GM19328 (cell line): ENCODE measurements around the gene PITPNM3.

Source experiments
- ATAC-seq: cut with Tn5 transposase; IDR thresholded peaks from one replicate; pipeline ENCODE4 v1.9.1; 2021; ENCODE audit warnings: mild to moderate bottlenecking, moderate library complexity; ENCODE audit not compliant: unreplicated experiment

Gene PITPNM3

DNA sequence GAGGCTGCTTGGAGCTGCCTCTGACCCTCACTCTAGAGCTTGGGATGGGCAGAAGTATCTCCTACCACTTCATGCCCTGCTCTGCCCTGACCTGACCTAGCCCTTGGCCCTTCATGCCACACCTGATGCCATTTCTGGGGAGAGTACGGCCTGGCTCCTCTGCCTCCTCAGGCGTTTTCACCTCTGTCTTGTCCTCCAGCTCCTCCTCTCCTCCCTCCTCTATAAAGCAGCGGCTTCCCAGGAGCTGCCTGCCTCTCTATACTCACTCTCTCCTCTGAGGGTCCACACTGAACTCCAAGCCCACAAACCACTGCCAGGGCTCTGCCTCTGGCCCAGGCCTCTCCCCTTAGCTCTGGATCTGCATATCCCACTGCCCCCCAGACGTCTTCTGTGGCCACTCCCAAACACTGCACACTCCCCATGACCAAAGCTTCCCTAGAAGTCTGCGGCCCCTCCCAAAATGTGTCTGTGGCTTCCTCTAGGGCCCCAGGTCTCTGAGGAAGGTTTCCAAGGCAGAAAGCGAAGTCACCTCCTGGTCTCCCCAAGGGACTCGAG, 52.6 kb downstream of the PITPNM3 start:
- ATAC-seq: no peak

DNA sequence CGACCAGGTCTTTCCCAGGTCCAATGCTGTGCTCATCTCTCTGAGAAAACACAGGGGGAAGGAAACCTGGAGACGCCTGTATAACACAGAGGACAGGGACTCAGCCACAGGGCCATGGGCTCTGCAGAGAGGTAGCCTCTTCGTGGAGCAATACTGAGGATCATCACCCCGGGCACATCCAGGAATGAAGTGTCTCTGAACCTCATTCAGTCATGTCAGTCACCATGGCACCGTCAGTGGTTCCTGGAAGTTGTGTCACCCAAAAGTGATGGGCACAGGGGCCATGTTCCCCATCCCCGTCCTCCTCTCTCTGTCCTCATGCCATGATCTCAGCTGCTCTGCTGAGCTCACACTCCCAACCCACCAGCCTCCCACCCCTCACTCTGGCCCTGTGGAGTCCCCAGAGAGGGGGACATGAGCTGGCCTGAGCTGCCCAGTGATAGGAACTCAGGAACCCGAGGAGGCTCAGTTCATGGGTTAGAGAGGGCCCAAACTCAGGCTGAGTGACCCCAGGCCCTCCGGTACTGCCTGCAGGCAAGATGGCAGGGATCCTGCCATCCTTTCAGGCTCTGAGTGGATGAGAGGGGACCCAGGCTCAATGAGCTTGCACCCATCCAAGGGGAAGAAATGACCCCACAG, 53.4 kb downstream of the PITPNM3 start:
- no peak for ATAC-seq

DNA sequence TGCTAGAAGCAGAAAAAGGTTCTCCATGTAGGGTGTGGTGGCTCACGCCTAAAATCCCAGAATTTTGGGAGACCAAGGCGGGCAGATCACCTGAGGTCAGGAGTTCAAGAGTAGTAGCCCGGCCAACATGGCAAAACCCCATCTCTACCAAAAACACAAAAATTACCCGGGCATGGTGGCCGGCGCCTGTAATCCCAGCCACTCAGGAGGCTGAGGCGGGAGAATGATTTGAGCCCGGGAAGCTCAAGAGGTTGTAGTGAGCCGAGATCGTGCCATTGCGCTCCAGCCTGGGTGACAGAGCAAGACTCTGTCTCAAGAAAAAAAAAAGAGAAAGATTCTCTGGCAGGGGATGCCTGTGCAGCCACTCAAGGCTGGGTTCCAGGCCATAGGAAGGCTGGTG, 54.2 kb downstream of the PITPNM3 start:
- ATAC-seq: no peak

DNA sequence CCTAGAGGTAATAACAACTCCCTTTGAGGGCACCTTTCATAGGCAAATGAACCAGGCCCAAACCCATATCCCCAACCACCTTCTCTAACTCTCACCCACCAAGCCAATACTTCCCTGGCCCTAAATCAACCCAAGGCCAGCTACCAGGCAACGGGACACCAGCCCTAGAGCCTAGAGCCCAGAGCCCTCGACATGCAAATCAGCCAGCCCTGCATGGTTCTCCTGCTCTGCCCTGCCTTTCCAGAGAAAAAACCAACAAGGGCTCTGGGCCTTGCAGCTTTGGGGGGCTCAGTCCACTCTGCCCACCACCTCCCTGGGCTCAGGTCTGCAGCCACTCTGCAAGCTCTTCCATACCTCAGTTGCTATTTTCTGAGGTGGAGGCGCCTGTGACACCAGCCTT, 55.0 kb downstream of the PITPNM3 start:
- ATAC-seq: no peak

DNA sequence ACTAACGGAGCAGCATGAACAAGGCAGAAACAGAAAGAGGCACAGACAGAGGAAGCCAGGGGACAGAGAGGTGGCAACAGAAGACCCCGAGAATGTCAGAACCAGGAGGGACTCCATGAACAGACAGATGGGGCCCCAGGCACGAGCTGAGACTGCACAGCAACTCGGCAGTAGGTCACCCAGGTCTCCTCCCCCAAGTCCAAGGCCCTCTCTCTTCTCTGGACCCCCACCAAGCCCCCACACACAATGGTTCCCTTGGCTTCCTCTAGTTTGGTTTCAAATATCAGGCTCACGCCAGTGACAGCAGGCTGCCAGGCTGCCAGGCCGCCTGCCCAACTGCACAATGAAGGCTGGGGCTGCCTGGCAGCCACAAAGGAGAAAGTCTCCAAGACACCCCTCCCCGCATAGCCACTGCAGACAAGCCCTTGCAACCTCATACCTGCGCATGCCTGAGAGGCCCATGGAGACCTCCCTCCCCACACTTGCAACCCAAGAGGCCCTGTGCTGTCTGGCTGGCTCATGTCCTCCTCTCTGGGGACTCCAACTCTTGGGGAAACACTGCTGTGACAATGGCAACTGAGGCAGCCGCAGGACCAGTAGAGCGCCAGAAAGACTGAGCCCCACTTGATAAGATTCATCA, 57.3 kb downstream of the PITPNM3 start:
- no peak for ATAC-seq

DNA sequence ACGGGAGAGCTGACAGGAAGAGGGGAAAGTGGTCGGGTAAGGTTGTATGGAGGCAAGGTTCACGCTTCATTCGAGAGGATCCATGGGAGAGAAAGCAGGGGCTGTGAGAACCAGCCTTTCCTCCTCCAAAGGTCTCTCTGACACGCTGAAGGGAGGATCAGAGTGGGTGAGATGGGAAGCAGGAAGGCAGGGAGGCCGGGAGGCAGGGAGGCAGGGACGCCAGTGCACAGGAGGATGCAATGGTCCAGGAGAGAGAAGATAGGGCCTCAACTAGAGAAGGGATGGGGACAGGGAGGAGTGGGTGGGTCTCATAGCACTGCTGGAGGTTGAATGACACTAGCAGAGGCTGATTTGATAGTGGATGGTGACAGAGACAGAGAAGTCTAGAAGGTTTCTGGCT, 58.0 kb downstream of the PITPNM3 start:
- ATAC-seq: no peak

DNA sequence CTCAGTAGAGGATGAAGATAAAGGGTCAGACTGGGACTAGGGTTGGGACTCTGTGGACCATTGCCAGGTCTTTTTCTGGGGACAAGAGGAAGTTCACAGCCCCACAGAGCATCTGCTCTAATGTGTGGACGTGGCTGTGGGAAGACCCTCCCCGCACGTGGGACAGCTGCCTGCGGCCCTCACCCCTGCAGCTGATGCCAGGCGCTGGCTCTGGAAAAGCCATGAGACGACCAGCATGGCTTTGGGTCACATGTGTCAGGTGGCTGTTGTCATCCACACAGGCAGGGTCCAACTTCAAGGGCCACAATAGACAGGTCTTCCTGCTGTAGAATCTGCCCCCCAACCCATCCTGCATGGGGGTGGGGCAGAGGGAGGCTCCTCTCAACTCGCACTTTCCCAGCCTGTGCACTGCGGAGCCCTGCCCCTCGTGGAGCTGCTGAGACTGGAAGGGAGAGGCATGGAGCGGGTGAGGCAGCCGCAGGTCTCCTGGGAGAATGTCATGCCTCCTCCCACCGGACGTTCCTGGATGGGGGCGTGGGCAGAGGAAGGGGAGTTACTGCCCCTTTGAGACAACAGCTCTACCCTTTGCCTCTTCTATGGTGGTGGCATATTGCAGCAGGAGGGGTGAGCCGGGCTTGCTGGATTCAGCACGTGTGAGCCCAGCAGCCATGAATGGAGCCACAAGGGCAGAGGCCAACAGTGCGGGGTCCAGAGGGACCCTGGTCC, 58.7 kb downstream of the PITPNM3 start:
- no peak for ATAC-seq

DNA sequence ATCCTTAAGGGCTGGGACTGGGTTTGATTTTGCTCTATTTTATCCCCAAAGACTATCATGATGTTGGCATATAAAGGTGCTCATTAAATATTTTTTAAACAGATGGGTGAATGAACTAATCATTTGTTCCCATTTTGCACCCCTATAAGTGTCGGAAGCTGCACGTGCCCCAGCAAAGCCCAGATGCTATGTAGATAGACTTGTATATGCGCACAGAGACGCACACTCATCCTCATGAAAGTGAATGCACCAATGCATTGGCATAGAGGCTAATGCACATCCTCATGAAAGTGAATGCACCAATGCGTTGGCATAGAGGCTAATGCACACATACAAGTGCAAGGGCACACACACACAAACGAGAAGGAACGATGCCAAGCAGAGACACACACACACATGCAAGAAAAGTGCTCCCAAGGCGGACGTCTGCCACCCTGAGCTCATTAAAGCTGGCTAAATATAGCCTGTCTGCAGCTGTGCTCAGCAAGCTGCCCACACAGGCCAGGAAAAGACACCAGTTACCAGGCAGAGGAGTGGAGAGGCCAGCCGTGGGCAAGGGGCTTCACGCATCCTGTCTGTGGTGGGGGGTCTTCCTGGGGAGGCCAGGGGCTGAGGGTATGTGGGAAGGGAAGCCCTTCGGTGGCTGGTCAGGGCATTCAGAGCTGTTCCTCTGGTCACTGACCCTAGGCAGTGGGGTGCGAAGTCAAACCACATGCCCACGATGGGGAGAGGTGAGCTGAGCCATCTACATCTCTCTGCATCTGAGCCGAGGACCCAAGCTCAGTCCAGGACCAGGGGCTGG, 59.5 kb downstream of the PITPNM3 start:
- no peak for ATAC-seq

DNA sequence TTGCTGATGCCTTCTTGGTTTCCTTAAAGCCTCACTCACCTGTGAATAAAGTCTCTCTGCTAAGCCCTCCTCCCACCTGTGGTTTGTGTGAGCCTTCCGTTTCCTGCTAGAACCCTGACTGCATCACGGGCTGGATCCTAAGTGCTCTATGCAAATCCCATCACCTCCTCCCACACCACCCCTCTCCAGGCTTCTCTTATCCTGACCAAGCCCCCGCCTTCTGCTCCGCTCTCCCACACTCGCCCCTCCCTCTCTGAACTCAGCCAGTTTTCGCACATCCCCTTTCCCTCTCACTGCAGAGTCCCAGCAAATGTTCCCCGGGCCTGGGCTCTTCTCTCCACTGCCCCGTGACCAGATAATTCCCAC, 60.3 kb downstream of the PITPNM3 start:
- no peak for ATAC-seq

DNA sequence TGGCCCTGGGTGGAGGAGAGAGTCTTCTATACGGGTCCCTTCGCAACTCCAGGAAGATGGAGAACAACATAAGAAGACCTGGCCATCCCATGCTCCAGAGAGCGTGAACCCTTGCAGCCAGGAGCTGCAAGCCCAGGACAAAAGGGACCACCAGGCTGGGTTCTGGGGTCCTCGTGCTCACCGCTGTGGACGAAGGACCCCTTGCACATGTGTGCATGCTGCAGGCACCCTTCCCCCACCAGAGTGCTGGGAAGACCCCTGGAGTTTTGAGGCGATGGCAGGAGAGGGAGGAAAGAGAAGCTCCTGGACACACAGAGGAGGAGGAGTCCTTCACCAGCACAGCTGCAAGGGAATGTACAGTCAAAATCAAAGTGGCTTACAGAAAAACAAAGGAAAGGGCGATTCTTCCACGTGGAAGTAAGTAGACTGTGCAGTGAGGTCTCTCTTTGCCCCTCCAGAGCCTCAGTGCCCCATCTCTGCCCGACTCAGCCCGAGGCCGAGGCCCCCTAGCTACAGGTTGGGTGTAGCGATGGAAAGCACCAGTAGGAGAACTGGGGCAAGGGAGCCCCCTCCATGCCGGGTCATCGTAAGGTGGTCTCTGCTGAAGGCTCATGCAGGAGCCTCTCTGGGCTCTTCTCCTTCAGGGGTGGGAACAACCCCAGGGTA, 60.8 kb downstream of the PITPNM3 start:
- no peak for ATAC-seq

DNA sequence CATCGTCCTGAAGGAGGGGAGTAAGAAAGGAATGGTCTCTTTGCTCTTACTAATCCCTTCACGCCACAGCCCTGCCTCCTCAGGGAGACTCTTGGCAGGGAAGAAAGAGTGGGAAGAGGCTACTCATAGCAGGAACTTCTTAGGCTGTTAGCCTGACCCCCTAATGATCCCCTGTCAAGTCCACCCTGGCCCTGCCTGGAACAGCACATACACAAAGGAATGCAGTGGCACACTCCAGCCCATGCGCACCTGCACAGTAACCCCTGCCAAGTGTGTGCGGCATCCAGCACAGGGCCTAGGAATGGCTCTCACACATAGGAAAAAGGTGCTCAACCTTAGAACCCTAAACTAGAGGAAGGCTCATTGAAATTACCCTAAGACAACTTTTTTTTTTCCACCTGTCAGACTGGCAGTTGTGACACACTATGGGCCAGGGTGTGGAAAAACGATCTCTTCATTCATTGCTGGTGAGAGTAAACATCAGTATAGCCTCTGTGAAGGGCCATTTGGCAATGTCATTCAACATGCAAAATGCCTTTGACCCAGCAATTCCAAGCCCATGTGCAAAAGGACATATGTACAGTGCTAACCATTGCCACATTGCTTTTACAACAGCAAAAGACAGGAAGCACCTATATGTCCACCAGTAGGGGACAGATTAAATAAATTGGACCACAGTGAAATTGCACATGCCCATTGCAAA, 62.0 kb downstream of the PITPNM3 start:
- no peak for ATAC-seq

DNA sequence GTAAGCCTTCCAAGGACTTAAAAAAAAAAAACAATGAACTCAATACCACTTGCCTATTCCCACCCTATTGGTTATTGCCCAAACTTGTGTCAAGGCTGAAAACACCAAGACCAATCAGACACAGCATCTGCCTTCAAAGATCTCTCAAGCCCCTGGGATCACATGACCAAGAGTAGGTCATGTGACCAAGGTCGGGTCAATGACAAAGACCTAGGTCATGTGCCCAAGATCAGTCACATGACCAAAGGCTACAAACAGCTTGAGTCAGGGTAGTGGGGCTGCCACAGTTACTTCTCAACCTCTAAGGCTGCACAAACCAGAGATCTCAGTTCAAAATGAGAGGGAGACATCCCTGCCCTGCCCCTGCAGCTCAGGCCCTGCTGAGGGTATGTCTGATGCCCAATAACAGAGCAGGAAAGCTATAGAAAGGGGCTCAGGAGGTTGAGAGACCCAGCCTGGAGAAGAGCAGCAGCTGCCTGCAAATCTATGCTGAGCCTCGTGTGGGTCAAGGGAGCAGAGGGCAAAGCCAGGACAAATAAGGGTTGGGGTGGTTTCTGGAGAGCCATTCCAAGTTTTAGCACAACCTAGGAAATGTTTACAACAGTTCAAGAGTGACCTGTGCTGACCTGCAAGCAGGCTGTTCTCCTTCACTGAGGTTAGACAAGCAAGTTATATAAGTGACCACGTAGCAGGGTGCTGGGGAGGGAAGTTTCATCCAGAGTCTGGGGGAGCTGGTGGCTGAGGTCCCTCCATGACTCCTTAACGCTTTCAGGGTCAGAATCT, 63.3 kb downstream of the PITPNM3 start:
- no peak for ATAC-seq

DNA sequence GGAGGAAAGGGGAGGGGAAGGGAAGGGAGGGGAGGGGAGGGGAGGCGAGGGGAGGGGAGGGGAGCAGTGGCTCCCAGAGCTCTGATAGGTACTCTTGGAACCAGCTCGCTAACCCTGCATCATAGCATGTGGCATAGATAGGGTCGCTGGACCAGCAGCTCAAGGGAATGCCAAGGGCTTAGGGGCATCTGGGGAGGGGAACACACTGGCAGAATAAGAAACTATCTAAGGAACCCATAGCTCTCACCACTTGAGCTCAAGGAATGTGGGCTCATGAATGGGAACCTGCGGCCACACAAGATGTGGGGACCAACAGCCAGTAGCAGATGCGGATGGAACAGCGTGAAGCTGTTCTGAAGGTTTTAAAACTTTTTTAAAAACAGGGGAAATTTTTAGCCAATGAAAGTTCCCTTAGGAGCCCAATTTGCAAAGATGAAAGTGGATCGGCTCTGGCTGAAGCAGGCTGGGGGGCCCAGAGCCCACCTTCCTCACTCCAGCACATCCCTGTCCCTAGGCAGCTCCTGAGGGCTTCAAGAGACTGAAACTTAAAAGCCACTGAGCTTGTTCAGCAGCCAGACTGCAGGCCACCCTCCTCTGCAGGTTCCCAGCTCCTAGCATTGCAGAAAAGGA, 65.2 kb downstream of the PITPNM3 start:
- no peak for ATAC-seq

DNA sequence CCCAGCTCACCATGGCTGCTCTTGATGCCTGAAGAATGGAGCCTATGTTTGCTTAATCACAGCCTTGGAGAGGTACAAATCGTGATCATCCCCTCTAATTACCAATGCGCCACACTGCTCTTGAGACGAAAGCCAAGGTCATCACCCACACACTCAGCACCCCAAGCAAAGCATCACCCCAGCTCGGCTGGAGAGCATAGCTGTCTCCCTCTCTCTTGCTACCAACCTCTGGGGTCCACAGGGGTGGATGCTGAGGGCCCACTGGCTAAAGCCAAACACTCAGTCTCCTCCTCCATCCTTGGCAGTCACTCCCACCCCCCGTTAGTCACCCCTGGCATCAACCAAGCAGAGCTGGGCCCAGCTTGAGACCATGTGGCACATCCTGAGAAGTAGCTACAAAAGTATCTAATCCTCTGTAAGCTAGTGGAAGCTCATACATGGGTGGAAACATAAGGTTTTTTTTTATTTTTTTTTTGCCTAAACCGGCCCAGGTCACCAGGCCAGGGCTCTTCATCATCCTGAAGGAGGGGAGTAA, 67.3 kb downstream of the PITPNM3 start:
- ATAC-seq: no peak

DNA sequence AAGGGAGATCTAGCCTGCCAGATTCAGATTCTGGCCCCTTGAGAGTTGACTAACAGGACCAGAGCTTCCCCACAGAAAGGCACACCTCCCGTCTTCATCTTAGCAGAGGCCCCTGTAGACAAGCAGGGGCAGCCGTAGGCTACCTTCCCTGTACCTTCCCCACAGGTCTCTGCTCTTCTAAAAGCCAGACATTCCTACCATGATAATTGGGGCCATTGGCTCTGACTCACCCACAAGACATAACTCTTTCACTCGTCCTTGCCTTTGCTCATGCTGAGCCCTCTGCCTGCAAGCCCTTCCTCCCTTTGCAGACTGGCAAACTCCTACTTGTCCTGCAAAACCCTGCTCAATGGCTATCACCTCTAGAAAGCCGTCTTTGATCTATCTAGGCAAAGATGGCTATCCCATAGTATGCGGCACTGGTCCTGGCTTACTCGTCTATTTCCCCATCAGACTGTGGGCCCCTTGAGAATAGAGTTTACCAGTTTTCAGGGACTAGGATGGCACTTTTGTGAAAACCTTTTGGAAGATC, 68.3 kb downstream of the PITPNM3 start:
- ATAC-seq: no peak

DNA sequence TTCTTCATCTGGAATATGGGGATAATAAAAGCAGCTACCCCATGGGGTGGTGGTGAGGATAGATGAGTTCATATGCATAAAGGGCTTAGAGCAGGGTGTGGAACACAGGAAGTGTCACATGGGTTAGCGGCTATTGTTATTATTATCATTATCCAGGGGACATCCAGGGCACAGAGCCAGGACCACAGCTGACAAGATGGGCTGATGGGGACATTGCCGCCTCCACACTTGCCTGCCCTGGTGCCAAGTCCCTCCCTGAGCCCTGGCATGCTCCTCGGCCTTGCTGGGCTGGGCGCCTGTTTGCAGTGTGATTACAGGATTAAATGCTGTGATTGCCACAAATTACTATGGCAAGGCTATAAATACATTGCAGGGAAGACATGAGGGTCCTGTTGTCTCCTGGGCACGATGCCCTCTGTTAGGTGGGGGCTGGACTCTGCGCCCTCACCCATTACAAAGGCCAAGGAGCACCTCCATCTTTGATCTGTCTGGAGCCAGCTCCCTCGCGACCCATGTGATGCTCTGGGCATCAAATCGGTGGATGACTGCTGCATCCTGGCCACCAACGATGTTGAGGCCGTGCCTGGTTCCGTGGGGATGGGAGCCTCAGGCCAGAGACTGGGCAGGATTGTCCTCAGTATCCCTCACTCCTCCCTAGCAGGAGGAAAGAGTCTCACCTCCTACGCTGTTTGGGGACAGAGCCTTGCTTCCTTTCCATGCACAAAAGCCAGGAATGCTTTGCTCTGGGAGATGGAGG, 68.9 kb downstream of the PITPNM3 start:
- no peak for ATAC-seq

DNA sequence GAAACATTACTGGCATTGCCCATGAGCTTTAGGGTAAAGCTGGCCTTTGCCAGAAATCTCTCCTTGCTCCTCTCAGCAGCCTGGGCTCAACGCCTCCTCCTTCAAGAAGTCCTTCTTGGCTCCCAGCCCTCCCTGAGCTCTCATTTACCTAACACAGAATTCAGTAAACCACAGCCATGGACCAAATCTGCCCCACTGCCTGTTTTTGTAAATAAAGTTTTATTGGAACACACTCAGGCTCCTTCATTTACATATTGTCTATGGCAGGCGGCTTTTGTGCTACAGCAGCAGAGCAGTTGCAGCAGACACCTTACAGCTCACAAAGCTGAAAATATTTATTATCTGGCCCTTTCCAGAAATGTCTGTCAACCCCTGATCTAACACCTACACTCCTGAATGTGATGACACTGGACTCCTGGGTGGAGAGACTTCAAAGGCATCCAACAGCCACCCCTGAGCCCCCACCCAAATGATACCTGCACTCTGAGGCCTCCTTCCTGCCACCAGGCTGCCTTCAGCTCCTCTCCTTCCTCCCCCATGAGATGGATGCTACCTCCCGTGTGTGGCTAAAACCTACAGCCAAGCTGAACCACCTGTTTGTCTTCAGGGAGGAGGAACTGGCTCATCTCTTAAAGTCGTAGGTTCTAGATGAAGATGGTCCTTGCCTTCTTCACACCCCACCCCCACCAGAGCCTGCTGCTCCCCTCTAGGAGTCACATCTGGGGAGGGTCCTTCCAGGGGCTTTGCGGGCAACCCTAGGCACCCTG, 70.5 kb downstream of the PITPNM3 start:
- ATAC-seq: no peak
